ENCODE measurements around the gene TCF7L2.
"Not testable (repeated sequence)": the region's sequence is repeated elsewhere in the genome, so short reads cannot be mapped to it uniquely, and the experiment has no call there.

The TCF7L2 gene

DNA sequence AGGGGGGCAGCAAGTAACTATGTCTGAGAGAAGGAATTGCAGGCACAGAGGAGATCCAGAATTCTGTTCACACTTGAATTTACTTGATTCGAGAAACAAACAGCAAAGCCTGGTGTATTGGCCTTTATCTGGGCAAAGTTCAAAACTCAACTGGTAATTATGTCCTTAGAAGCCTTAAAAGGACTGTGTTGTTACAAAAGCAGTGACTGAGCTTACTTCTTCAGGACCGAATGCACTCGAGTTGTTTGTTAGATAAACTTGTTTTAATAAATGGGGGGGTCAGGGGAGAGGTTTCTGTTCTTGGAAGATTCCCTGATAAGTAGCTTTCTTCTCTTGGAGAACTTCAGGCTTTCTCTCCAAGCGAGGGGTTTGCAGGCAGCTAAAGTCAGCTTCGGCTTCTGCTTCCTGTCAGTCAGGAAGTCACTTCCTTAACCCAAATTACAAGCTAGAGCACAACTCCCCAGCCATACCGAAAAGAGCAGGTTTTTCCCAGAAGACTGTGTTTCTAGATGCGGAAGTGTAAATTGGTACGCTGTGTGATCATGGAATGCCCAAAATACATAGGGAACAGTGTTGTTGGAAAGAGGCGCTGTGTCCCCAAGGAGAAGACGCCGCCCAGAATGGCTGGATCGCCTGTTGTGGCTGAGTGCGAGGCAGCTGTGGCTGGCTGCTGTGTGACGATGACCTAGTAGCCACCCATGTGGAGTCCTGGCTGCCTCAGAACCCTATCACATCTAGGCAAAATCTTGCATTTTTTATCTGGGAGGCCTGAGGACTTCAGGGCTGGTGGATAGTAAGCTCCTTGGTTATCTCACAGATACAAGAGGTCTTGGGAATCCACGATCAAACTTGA is 110.4 kb downstream of the TCF7L2 start:
- DNase-seq (ENCODE audit: extremely low read depth in 1 of 2, low read depth in 1 of 2) = no peak

DNA sequence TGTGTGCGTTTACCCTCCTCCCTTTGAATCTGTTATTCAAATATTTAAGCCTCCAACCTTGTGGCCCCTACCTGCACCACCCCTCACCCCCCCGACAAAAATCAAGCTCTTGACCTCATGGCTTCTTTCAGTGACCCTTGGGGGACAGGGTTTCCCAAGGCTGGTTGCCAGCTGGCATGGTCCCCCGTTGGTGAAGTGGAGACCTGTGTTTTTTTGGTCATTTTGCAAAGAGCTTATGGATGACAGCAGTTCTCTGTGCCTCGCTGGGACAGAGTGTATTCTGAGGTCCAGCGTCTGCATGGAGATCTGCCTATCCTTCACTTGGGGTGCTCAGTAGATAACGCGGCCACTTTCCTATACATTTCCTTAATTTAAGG is 111.0 kb downstream of the TCF7L2 start:
- no peak for DNase-seq (ENCODE audit: extremely low read depth in 1 of 2, low read depth in 1 of 2)

DNA sequence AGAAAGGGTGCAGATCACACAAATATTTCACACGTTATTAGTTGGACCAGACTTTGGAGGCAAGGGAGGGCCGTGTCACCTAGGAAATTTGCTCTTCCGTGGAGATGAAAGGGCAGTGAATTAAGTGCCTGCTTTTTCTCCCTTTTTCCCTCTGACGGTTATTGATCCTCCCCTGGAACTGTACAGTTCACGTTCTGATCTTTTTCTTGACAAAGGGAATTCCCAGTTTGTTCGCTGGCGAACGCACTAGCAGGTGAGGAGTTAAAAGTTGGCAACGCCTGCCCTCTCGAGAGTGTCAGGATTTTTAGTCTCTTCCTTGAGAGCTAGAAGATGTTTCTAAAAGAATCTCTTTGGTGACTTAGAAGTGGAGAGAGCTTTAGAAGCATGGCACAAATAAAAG is 111.5 kb downstream of the TCF7L2 start:
- DNase-seq (ENCODE audit: extremely low read depth in 1 of 2, low read depth in 1 of 2) = no peak

DNA sequence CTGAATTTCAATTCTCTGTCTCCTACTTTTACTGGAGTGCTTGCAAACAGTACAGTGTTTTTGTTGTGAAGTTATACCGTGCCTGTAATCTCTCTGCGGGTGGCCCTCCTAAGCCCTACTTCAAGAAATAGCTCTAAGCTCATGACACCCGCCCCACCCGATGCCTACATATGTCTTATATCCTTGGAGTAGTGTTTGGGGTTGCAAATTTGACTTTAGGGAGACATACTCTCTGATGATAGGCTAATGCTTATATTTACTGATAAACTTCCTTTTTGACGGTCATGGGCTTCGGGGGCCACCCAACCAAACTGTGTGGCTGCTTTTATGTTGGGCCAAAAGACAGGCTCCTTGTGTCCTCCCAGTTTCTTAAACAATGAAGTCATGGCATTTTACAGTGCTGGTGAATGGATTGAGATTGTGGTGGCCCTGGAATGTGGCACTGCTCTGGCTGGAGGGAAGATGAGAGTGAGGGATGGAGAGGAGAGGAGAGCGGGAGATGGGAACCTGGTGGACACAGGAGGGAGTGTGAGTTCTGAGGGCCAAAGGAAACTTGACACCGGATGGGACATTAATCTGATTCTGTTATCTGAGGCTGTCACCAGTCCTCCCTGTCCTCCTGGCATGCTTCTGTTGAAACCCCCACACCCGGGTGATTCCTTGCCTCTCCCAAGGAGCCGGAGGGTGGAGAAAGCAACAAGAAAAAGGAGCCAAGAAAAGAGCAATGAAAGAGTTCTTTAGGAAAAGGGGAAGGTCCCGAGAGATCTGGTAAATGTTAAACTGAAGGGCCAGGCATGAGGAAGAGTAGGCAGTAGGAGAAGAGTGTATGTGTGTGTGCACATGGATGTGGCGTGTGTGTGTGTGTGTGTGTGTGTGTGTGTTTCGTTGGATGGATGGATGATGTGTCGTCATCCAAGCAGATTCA is 113.3 kb downstream of the TCF7L2 start:
- no peak for DNase-seq (ENCODE audit: extremely low read depth in 1 of 2, low read depth in 1 of 2)

DNA sequence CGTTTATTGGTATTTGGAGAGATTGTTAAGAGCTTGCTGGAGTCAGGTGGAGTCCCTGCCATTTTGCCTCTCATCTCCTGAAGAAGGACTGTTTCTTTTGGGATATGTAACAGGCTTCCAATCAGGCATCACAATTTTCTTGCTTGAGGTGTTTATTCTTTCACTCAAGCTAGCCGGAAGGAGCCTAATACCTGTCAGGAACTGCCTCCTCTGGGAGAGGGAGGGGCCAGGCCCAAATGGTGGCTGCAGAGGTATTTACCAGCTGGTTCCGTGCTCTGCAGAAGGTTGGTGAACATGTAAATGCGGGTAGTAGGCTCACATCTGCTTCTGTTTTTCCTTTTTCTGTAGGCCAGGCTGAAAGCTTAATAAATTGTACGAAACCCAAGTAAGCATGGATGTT is 114.0 kb downstream of the TCF7L2 start:
- no peak for DNase-seq (ENCODE audit: extremely low read depth in 1 of 2, low read depth in 1 of 2)

DNA sequence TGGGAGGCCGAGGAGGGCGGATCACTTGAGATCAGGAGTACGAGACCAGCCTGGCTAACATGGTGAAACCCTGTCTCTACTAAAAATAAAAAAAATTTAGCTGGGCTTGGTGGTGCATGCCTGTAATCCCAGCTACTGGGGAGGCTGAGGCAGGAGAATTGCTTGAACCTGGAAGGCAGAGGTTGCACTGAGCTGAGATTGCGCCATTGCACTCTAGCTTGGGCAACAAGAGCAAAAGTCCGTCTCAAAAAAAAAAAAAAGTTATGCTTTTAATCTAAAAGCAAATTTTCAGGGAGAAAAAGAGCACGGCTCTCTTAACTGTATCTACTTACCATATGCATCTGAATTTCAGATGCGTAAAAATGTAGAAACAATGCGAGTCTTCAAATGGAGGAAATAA is 116.1 kb downstream of the TCF7L2 start:
- DNase-seq (ENCODE audit: extremely low read depth in 1 of 2, low read depth in 1 of 2) = not testable (repeated sequence)

DNA sequence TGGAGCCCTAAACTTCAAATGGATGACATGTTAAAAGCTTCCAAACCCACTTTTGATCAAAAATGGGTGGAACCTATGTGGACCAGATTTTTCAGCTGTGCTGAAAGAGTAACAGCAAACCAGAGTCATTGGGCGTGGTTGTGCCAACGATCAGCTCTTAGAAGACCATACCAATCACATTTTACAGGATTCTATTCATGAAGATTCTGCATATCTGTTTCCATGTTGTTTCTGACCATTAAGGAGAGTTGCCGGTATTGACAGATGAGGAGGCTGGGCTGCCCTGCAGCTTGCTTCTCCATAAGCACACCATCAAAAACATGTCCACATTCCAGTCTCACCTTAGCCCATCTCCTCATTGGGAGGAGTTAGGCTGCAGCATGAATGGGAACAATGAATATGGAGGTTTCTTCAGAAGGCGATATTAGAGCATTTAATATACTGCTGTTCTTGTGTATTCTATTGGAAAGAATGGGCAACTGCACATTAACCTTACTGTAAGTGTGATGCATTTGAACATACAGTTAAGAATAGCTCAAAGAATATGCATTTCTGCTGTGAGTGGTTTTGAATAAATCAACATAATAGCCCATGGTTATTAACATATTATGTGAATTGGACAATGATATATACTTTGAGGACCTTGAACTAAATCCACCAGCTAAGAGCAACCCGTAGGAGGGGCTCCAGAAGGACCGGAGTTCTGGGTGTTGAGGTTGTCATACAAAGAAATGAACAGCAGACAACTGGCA is 116.7 kb downstream of the TCF7L2 start:
- DNase-seq (ENCODE audit: extremely low read depth in 1 of 2, low read depth in 1 of 2) = no peak

DNA sequence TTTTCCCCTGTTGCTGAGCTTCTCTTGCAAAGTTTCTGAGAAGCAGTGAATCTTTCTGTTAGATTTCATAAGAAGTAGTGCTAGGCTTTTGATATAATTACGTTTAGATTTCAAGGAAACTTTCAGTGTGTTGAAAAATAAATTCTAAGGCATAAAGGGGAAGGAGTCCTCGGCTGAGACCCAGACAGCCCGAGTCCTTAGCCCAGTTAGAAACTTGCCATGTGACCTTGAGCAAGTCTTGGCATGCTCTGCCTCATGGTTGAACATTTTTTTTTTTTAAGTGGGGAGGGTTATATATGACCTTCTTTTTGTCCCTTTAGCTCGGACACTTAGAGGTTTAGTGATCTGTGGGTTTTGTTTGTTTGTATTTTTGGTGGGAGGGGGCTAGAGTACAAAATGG is 117.5 kb downstream of the TCF7L2 start:
- no peak for DNase-seq (ENCODE audit: extremely low read depth in 1 of 2, low read depth in 1 of 2)

DNA sequence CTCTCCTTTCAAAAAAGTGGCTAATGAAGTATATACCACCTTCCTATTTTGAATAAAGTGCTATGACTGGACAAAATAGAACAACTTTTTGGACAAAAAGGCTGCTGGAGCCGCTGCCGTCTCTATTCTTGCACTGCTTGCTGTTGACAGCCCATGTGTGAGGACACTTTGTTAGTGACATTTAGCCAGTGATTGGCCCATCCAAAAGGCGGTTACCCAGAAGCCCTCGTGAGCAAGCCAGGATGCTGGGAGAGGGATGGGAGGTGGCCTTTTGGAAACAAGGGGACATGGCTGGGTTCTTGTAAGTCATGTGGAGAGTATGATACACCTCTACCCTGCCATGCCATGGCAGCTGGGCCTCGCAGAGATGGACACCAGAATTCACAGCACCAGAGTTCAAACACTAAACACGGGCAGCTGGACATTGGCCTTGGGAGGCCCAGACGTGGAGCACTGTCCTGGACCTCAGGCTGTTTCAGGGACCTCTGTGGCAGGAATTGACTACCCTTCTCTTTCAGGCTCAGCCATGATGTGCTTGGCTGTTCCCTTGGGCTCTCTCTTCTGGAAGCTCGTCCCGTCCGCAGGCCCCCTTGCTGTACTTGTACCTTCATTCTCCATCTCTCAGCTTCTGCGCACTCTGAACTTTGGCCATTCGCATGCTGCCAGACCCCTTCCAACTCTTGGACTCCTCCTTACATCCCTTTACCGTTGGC is 118.3 kb downstream of the TCF7L2 start:
- no peak for DNase-seq (ENCODE audit: extremely low read depth in 1 of 2, low read depth in 1 of 2)

DNA sequence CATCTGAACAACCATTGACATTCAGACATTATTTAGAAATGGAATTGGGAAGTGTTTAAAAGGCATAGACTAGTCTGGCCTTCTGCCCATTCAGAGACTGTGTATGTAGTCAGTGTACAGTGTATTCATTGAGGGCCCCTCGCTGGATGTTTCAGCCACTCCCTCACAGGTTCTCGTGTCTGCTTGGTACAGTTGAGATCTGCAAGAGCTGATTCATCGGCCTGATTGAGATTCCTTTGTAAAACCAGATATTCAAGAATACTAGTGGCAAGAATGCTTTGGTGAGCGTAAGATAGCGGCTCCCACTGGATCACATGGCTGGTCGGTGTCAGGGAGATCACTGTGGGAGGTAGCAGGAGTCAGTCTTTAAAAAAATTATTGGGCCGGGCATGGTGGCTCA is 119.5 kb downstream of the TCF7L2 start:
- no peak for DNase-seq (ENCODE audit: extremely low read depth in 1 of 2, low read depth in 1 of 2)

DNA sequence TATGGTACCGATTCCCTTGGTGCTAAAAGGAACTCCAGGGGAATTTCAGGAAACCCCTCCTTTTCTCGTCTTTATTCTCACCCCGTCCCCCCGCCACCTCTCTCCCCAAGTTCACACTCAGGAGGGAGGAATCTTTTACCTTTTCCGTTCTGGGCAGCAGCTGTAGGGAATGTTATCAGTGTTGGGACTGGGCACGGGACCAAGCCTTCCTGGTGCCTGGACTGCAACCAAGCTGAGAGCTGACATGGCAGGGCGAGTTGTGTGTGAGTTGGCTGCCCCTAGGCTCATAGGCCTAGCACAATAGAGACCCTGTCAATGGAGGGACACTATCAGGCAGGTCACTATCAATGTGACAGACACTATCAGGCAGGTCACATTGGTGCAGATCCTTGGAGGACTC is 121.4 kb downstream of the TCF7L2 start:
- no peak for DNase-seq (ENCODE audit: extremely low read depth in 1 of 2, low read depth in 1 of 2)

DNA sequence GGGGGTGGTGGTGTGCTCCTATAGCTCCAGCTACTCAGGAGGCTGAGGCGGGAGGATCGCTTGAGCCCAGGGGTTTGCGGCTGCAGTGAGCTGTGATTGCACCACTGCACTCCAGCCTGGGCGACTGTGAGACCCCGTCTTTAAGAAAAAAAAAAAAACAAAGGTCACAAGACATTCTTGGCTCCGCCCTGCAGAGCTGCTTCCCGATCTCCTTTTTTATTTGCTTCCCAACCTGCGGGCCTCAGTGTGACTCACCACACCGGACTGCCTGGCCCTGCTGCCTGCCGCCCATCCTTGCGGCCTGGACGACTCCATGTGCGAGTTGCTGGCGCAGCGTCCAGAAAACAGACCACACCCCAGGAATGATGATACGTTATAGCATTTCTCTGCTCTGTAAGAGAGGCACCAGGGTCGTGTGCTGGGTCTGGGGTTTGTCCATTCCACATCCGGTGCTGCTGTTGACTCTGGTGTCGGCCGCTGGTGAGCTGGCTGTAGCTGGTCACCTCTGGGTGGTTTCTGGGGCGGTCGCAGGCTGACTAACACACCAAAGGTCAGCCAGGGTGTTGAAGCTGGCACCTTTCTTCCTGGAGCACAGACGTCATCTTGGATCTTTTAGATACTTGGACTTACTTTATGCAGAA is 123.6 kb downstream of the TCF7L2 start:
- DNase-seq (ENCODE audit: extremely low read depth in 1 of 2, low read depth in 1 of 2) = no peak

DNA sequence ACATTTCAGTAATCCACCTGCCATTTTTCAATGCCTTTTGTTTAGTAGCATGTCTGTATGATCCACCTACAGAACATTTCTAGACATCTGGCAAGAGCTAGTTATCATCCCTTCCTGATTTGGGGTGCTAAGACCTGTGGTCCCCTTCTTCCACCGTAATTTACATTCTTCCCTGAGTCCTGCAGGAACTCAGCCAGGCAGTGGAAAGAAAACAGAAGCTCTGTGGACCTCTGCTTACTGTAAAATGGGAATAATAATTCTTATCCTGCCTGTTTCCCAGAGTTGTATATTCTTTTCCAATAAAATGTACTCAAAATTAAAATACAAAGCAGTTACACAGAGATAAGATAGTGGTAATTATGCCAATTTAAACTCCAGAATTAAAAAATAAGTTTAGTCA is 126.9 kb downstream of the TCF7L2 start:
- no peak for DNase-seq (ENCODE audit: extremely low read depth in 1 of 2, low read depth in 1 of 2)

DNA sequence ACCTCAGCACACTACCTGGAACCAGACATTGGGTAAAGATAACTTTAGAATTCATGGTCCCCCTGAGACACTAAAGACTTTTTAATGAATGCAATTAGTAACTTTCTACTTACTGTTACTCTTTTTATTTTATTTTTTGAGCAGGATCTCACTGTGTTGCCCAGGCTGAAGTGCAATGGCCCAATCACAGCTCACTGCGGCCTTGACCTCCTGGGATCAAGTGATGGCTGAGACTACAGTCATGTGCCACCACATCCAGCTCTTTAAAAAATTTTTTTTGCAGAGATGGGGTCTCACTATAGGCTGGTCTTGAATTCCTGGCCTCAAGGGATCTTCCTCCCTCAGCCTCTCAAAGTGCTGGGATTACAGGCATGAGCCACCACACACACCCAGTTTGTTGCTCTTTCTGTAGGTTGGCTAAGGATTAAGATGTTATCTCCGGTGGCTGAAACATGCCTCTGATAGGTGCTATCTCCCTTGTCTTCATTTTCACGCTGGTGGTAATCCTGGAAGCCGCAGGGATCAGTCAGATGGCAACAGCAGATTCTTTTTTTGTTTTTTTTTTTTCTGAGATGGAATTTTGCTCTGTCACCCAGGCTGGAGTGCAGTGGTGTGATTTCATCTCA is 128.3 kb downstream of the TCF7L2 start:
- no peak for DNase-seq (ENCODE audit: extremely low read depth in 1 of 2, low read depth in 1 of 2)

DNA sequence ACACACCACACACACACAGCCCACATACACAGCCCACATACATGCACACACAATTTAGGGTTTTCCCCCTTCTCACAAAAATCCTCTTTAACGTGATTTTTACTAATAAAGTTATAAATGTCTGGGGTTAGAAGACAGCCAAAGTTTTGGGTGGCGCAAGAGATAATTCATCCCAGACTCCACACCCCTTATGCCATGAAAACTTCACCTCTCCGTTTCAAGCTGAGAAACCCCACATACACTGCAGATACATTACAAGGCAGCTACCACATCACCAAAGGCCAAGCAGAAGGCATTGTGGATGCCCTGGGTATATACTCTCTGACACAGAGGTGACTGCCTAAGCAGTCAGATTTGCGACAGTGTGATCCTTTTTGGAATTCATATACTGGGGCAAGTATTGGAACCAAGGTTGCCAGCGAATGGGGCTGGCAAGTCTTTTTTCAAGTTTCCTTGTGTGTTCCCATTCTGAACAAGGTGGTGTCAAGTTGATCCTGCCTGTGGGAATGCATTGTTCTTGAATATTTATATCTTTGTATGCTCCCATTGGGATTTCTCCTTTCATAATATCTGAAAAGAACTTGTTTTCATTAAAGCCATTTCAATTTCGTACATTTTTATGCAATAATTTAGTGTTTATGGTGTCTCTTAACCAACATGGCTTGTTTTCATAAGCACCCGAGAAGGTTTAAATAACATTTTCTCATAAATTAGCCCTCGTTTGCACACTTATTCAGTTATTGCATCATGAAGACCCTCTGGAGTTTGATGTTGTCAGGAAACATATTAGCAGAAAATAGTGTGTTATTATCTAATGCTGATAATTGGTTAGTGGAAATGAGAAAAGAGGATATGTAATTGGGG is 130.2 kb downstream of the TCF7L2 start:
- no peak for DNase-seq (ENCODE audit: extremely low read depth in 1 of 2, low read depth in 1 of 2)

DNA sequence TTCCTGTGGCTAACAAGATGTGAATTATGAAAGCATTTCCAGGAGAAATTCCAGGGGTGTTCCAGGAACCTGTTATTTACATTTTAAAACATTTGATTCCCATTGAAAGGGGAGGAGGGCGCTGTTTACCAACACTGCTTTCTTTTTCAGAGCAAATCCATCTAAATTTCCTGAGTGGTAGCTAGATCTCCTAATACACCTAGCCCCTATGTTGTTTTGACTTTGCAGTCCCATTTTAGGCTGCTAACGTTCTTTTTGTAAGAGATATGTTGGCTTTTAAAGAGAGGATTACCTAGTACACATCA is 130.8 kb downstream of the TCF7L2 start:
- no peak for DNase-seq (ENCODE audit: extremely low read depth in 1 of 2, low read depth in 1 of 2)

DNA sequence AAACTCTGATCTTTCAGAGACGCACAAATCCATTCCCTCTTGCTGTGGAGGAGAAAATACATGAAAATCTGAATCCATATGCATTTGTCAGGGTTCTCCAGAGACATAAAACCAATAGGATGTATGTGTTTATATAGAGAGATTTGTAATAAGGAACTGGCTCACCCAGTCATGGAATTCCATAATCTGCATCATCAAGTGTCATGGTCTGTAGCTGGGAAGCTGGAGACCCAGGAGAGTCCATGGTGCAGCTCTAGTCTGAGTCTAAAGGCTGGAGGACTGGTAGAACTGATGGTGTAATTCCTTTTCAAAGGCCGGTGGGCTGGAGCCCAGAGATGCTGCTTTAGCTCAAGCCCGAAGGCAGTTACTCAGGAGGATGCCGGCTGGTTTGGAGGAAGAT is 134.0 kb downstream of the TCF7L2 start:
- no peak for DNase-seq (ENCODE audit: extremely low read depth in 1 of 2, low read depth in 1 of 2)

DNA sequence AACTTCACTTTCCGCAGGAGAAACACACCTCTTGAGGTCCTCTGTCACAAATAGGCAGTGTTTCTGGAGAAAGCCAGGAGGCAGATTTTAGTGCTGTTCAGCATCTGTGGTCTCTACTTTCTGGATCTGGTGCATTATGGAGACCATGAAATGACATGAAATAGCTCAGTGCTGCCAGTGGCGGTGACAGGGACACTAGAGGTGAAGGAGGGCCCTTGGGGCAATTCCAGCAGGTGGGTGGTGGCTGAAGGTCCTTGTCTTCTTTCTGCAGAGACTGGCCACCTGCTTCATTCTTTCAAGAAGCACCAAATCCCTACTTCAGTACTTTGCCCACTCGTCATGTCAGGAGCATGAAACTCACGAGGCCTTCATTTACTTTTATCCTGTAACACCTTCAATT is 135.7 kb downstream of the TCF7L2 start:
- no peak for DNase-seq (ENCODE audit: extremely low read depth in 1 of 2, low read depth in 1 of 2)

DNA sequence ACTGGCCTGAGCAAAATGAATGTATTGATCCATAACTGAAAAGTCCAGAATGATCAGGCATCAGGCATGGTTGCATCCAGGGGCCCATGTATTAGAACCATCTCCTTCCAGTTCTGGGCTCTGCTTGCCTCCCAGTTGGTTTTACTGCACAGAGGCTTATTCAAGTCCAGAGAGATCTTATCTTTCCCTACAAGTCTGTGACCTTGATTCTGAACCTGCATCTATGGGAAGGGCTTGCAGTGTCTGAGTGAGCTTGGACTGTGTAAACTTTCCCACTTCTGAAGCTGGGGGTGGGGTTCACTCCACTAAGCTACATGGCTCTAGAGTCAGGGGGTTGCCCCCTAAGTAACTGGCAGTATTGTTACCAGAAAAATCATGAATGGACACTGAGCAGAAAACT is 136.2 kb downstream of the TCF7L2 start:
- no peak for DNase-seq (ENCODE audit: extremely low read depth in 1 of 2, low read depth in 1 of 2)
